Ramos (cell line): ENCODE results near the gene HAPSTR1.

Source experiments
- in situ Hi-C: fragments of 300-500 bp; cut with MboI; formaldehyde crosslinking; loops from one replicate; pipeline ENCODE4 v1.14.3; 2022; ENCODE audit warnings: low sequenced_read_pairs; ENCODE audit not compliant: unreplicated experiment

The HAPSTR1 gene

GRCh38 chr16:9070254-9070653 is 21.2 kb upstream of the HAPSTR1 start:
- in situ Hi-C loops: loop anchor here (5.0 kb wide), 1 partner anchor 118 kb away; no protein-coding TSS in a partner anchor

GRCh38 chr16:9071377-9071776 is 20.1 kb upstream of the HAPSTR1 start:
- in situ Hi-C loops: loop anchor here (5.0 kb wide), 1 partner anchor 119 kb away; no protein-coding TSS in a partner anchor

GRCh38 chr16:9072806-9073341 is 18.6 kb upstream of the HAPSTR1 start:
- in situ Hi-C loops: loop anchor here (5.0 kb wide), 1 partner anchor 121 kb away; no protein-coding TSS in a partner anchor

GRCh38 chr16:9075299-9076071 is 16.0 kb upstream of the HAPSTR1 start:
- in situ Hi-C loops: loop anchor here (25.0 kb wide), 1 partner anchor 1812 kb away; the partner anchor contains the start of gene CIITA

- in situ Hi-C loops: loop anchor here (25.0 kb wide), 1 partner anchor 1810 kb away; the partner anchor contains the start of gene CIITA
Observed at GRCh38 chr16:9077091-9077809, 14.2 kb upstream of the HAPSTR1 start.

GRCh38 chr16:9078467-9079429 is 12.7 kb upstream of the HAPSTR1 start:
- in situ Hi-C loops: loop anchor here (25.0 kb wide), 1 partner anchor 1809 kb away; the partner anchor contains the start of gene CIITA

- in situ Hi-C loops: loop anchor here (25.0 kb wide), 1 partner anchor 1808 kb away; the partner anchor contains the start of gene CIITA
Observed at GRCh38 chr16:9079430-9079812, 12.0 kb upstream of the HAPSTR1 start.

GRCh38 chr16:9081158-9081557 is 10.3 kb upstream of the HAPSTR1 start:
- in situ Hi-C loops: loop anchor here (25.0 kb wide), 1 partner anchor 1806 kb away; the partner anchor contains the start of gene CIITA

- in situ Hi-C loops: loop anchor here (25.0 kb wide), 1 partner anchor 1805 kb away; the partner anchor contains the start of gene CIITA
Observed at GRCh38 chr16:9081843-9082242, 9.6 kb upstream of the HAPSTR1 start.

- in situ Hi-C loops: loop anchor here (25.0 kb wide), 1 partner anchor 1805 kb away; the partner anchor contains the start of gene CIITA
Observed at GRCh38 chr16:9082422-9082821, 9.0 kb upstream of the HAPSTR1 start.

- in situ Hi-C loops: loop anchor here (25.0 kb wide), 1 partner anchor 1800 kb away; the partner anchor contains the start of gene CIITA
Observed at GRCh38 chr16:9087733-9088132, 3.7 kb upstream of the HAPSTR1 start.

GRCh38 chr16:9088848-9089247 is 2.6 kb upstream of the HAPSTR1 start:
- in situ Hi-C loops: loop anchor here (25.0 kb wide), 1 partner anchor 1798 kb away; the partner anchor contains the start of gene CIITA

GRCh38 chr16:9089660-9090059 is 1.8 kb upstream of the HAPSTR1 start:
- in situ Hi-C loops: loop anchor here (25.0 kb wide), 1 partner anchor 1798 kb away; the partner anchor contains the start of gene CIITA

GRCh38 chr16:9090101-9090959 is 1.1 kb upstream of the HAPSTR1 start:
- in situ Hi-C loops: loop anchor here (25.0 kb wide), 1 partner anchor 1797 kb away; the partner anchor contains the start of gene CIITA

- in situ Hi-C loops: loop anchor here (25.0 kb wide), 1 partner anchor 1795 kb away; the partner anchor contains the start of gene CIITA
Observed at GRCh38 chr16:9091867-9092281, 430 bp downstream of the HAPSTR1 start.

GRCh38 chr16:9092282-9092977 is 986 bp downstream of the HAPSTR1 start:
- in situ Hi-C loops: loop anchor here (25.0 kb wide), 1 partner anchor 1795 kb away; the partner anchor contains the start of gene CIITA

GRCh38 chr16:9092978-9093344 is 1.5 kb downstream of the HAPSTR1 start:
- in situ Hi-C loops: loop anchor here (25.0 kb wide), 1 partner anchor 1794 kb away; the partner anchor contains the start of gene CIITA
